Measurements from ENCODE around the gene LTB. TPM values are rescaled to one million over a fixed set of nuclear protein-coding genes. Genes with fewer than 3 reads are reported as not detected.

The LTB gene
- 5.4 TPM for total RNA-seq

GRCh38 chr6:31582230-31582643 lies at the start of gene LTB:
Gene LTB, minus strand, starts transcription at chr6:31582424. Its CDS starts 7 bp downstream, at chr6:31582417.
- DNase-seq (ENCODE audit: extremely low spot score in 2 of 2), result no peak
- peaks cover 25% of the 10 kb centered on the region for H3K4me1 ChIP-seq
- H3K4me3 ChIP-seq, result peak within 1 kb of the TSS; percentile 68 to 74
- H3K36me3 ChIP-seq, result no peaks in the 10 kb centered on the region
- no peaks in the 10 kb centered on the region for H3K27me3 ChIP-seq
- TF ChIP-seq CTCF (IDR thresholded peaks at IDR 0.05) (no peak), POLR2AphosphoS5 (IDR thresholded peaks at IDR 0.05; ENCODE audit: insufficient read depth in 1 of 2, low read depth in 1 of 2) (no peak), POLR2A (IDR thresholded peaks at IDR 0.05) (no peak)
- peak within 1 kb of the TSS; percentile 92 for H3K27ac ChIP-seq
- no peaks in the 10 kb centered on the region for H3K9me3 ChIP-seq
- intact Hi-C loops (cut with DNase I), result no loop called here

- Histone ChIP-seq H3K27me3 (no peaks in the 10 kb centered on the region), H3K27ac (no peak overlapping the region), H3K9me3 (no peaks in the 10 kb centered on the region), H3K4me3 (no peak overlapping the region), H3K36me3 (peaks cover 0 to 97% of the 10 kb centered on the region in 2 donors), H3K4me1 (no peaks in the 10 kb centered on the region)
- intact Hi-C loops (cut with DNase I), result no loop called here
- no peak for DNase-seq (ENCODE audit: extremely low spot score in 2 of 2)
- no peak for TF ChIP-seq POLR2A (IDR thresholded peaks at IDR 0.05)
- TF ChIP-seq POLR2AphosphoS5 (IDR thresholded peaks at IDR 0.05; ENCODE audit: insufficient read depth in 1 of 2, low read depth in 1 of 2), result no peak
- TF ChIP-seq CTCF (IDR thresholded peaks at IDR 0.05), result no peak
These were observed 49.6 kb upstream of the LTB start for GRCh38 chr6:31631681-31632278.

GRCh38 chr6:31631209-31631608 lies 49.0 kb upstream of the LTB start:
- no peaks in the 10 kb centered on the region for H3K4me1 ChIP-seq
- DNase-seq (ENCODE audit: extremely low spot score in 2 of 2), result no peak
- H3K36me3 ChIP-seq, result peaks cover 0 to 97% of the 10 kb centered on the region in 2 donors
- H3K4me3 ChIP-seq, result no peak overlapping the region
- TF ChIP-seq POLR2AphosphoS5 (IDR thresholded peaks at IDR 0.05; ENCODE audit: insufficient read depth in 1 of 2, low read depth in 1 of 2), result no peak
- TF ChIP-seq POLR2A (IDR thresholded peaks at IDR 0.05), result no peak
- TF ChIP-seq CTCF (IDR thresholded peaks at IDR 0.05), result no peak
- H3K27me3 ChIP-seq, result no peaks in the 10 kb centered on the region
- intact Hi-C loops (cut with DNase I), result no loop called here
- no peaks in the 10 kb centered on the region for H3K9me3 ChIP-seq
- no peak overlapping the region for H3K27ac ChIP-seq

- intact Hi-C loops (cut with DNase I), result no loop called here
- Histone ChIP-seq H3K27me3 (no peaks in the 10 kb centered on the region), H3K9me3 (no peaks in the 10 kb centered on the region), H3K4me1 (no peaks in the 10 kb centered on the region), H3K27ac (no peak overlapping the region), H3K4me3 (no peak overlapping the region), H3K36me3 (peaks cover 0 to 97% of the 10 kb centered on the region in 2 donors)
- DNase-seq (ENCODE audit: extremely low spot score in 2 of 2), result no peak
- no peak for TF ChIP-seq CTCF (IDR thresholded peaks at IDR 0.05)
- no peak for TF ChIP-seq POLR2AphosphoS5 (IDR thresholded peaks at IDR 0.05; ENCODE audit: insufficient read depth in 1 of 2, low read depth in 1 of 2)
- no peak for TF ChIP-seq POLR2A (IDR thresholded peaks at IDR 0.05)
These were observed 48.1 kb upstream of the LTB start for GRCh38 chr6:31630177-31630934.

- TF ChIP-seq POLR2A (IDR thresholded peaks at IDR 0.05), result no peak
- no peak for TF ChIP-seq CTCF (IDR thresholded peaks at IDR 0.05)
- no peak for TF ChIP-seq POLR2AphosphoS5 (IDR thresholded peaks at IDR 0.05; ENCODE audit: insufficient read depth in 1 of 2, low read depth in 1 of 2)
- intact Hi-C loops (cut with DNase I), result no loop called here
- H3K36me3 ChIP-seq, result peaks cover 0 to 97% of the 10 kb centered on the region in 2 donors
These were observed 46.8 kb upstream of the LTB start for GRCh38 chr6:31629014-31629413.

More at GRCh38 chr6:31629014-31629413, 46.8 kb upstream of the LTB start:
- DNase-seq (ENCODE audit: extremely low spot score in 2 of 2), result no peak
- Histone ChIP-seq H3K4me1 (no peaks in the 10 kb centered on the region), H3K27me3 (no peaks in the 10 kb centered on the region), H3K27ac (no peak overlapping the region), H3K4me3 (no peak overlapping the region), H3K9me3 (no peaks in the 10 kb centered on the region)

Data from vagina (tissue), 2 donors.